Activated CD8-positive, alpha-beta memory T cell treated with anti-CD3 and anti-CD28 coated beads for 1 hour (primary cell): ENCODE measurements around the gene ATAD3B.
A peak's percentile ranks its signal among the peaks of the same experiment; 100 is the strongest.
"Not testable (repeated sequence)": the region's sequence is repeated elsewhere in the genome, so short reads cannot be mapped to it uniquely, and the experiment has no call there.

Source experiments
- DNase-seq, 2 donors: peaks; one replicate each; pipeline ENCODE4 v3.0.0-alpha.2; 2020; ENCODE audit warnings: low read depth in 1 of 2; ENCODE audit errors: extremely low read depth in 1 of 2

ATAD3B gene

GRCh38 chr1:1432951-1433803 lies 38.4 kb upstream of the ATAD3B start:
- DNase-seq: no peak

DNA sequence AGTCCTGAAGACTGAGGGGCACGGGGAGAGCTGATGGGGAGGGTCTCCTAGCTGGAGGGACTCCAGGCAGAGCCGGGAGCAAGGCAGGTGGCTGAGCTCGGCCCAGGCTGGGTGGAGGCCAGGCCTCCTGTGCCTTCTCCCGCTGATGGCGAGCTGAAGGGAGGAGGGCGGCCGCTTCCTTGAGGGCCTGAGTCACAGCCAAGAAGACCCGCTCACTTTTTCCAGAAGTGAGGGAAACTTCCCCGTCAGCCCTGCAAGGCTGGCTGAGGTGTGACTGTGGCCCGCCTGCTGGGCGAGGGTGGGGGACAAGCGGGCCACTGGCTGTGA lies 37.8 kb upstream of the ATAD3B start:
- no peak for DNase-seq

- no peak for DNase-seq
Measured at GRCh38 chr1:1434131-1434823, 37.3 kb upstream of the ATAD3B start.

DNA sequence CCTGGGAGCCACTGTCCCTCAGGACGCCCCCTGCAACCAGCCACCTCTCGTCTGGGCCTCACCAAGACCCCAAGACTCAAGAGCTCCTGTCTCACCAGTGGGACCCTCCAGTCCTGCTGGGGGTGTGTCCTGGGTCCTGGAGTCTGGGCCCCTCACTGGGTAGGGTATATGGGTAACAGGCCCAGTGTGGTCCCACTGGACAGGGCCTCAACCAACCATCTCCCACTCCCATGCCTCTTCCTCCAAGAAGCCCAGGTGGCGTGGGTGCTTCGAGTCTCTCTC lies 36.8 kb upstream of the ATAD3B start:
- DNase-seq: no peak

- peak in 1 of 2 donors; percentile 54 for DNase-seq
Measured at GRCh38 chr1:1435106-1435903, 36.3 kb upstream of the ATAD3B start, which contains the start of gene VWA1. Gene VWA1 (plus strand): TSS chr1:1435690. CDS start chr1:1435749, 59 bp downstream.

DNA sequence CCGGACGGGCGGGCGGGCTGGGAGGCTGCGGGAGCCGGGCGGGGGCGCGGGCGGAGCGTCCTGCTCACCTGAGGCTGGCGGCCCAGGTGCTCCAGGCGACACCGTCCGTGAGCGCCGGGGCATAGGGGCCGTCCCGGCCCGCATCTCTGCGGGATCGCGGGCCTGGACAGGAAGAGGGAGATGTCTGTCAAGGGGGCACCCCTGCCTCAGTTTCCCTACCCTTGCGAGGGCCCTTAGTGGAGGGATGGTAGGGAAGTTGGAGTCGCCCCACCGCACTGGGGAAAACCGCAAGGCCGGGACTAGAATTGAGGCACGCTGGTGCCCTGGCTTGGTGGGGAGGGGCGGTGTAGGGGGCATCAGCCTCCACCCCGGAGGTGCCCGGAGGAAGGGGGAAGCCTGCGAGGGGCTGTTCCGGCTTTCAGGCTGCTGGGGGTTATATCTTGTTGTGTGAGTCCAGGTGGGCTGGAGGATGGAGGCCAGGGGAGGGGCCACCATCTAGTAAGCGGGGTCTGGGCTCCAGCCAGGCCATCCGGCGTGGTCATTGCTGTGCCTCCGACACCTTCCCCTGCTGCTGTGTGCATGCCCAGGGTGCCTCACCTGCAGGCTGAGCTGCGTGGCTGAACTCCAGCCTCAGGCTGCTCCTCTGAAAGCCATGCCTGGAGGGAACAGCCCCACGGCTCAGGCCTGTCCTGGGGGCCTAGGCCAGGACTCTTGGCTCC lies 35.5 kb upstream of the ATAD3B start:
- DNase-seq: no peak

GRCh38 chr1:1436630-1437032 lies 34.9 kb upstream of the ATAD3B start:
- no peak for DNase-seq

DNA sequence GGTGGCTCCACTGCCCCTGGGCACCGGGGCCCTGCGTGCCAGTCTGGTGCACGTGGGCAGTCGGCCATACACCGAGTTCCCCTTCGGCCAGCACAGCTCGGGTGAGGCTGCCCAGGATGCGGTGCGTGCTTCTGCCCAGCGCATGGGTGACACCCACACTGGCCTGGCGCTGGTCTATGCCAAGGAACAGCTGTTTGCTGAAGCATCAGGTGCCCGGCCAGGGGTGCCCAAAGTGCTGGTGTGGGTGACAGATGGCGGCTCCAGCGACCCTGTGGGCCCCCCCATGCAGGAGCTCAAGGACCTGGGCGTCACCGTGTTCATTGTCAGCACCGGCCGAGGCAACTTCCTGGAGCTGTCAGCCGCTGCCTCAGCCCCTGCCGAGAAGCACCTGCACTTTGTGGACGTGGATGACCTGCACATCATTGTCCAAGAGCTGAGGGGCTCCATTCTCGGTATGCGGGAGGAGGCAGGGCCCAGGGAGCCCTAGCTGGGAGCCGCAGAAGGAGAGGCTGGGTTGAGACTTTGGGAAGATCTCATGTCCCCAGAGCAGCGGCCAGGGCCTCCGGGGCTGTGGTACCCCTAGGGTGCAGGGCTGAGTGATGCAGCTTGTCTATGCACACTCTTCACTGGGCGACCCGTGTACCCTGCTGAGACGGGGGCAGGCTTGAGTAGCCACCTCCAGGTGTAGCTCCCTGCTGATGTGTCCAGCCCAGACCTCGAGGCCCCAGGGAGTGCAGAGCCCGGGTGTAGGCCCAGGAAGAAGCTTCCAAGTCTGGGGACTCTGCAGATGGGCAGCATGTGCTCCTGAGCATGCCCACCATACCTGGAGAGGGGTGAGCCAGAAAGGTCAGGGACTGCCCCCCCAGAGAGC lies 34.3 kb upstream of the ATAD3B start:
- DNase-seq: no peak

- DNase-seq: no peak
Measured at GRCh38 chr1:1437904-1438376, 33.6 kb upstream of the ATAD3B start.

DNA sequence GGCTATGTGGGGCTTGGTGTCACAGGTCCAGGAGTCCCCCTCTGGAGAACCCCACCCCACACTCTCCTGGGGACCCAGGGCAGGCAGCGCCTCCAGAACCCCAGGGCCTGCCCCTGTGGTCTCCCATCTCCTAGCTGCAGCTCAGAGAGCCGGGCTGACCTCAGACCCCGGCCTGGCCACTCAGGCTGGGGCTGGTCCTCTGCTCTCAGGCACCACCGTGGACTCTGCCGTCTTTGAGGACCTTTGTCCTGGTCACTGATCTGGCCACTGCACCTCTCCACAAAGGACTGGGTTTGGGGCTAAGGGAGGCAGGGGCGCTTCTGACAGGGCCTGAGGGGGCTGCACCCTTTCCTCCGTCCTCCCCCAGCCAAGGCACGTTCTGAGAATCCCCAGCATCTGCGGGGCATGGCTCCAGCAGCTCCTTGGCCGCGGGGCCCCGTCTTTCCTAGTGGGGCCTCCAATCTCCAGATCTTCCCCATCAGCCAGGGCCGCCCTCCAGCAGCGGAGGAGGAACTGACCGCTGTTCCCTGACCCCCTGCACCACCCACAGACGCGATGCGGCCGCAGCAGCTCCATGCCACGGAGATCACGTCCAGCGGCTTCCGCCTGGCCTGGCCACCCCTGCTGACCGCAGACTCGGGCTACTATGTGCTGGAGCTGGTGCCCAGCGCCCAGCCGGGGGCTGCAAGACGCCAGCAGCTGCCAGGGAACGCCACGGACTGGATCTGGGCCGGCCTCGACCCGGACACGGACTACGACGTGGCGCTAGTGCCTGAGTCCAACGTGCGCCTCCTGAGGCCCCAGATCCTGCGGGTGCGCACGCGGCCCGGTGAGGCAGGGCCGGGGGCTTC lies 32.8 kb upstream of the ATAD3B start:
- DNase-seq: no peak

GRCh38 chr1:1439546-1440261 lies 31.9 kb upstream of the ATAD3B start:
- no peak for DNase-seq

DNA sequence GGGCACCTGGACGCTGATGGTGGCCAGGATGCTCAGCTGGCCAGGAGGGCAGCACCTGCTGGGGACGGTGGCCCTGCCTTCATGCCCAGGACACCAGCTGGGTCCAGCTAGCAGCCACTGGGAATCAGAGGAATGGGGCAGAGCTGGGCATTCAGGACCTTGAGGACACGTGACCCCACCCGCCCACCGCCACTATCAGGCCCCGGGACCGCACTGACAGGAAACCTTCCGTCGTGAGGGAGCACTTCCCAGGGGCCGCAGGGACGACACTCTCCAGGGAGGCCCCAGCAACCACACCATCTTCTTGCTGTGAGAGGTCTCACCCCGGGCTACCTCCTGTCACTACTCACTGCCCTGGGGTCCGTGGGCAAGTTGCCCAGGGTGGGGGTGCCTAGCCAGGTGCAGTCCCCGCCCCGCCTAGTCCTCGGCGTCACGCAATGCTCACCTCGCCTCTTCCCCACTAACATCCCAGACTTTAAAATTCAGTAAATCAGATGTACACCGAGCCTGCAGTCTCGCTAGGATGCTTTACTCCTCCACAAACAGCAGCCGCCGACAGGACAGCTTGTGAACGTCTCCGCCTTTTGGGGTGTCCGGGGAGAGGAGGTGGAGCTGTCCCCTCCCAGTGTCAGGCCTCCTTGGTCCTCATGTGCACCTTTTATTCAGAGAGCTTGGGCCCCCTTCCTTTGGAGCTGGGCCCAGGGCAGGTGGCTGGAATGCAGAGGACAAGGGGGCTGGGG lies 31.1 kb upstream of the ATAD3B start:
- no peak for DNase-seq

GRCh38 chr1:1441002-1441888 lies 30.3 kb upstream of the ATAD3B start:
- peak in 1 of 2 donors; percentile 37 for DNase-seq

DNA sequence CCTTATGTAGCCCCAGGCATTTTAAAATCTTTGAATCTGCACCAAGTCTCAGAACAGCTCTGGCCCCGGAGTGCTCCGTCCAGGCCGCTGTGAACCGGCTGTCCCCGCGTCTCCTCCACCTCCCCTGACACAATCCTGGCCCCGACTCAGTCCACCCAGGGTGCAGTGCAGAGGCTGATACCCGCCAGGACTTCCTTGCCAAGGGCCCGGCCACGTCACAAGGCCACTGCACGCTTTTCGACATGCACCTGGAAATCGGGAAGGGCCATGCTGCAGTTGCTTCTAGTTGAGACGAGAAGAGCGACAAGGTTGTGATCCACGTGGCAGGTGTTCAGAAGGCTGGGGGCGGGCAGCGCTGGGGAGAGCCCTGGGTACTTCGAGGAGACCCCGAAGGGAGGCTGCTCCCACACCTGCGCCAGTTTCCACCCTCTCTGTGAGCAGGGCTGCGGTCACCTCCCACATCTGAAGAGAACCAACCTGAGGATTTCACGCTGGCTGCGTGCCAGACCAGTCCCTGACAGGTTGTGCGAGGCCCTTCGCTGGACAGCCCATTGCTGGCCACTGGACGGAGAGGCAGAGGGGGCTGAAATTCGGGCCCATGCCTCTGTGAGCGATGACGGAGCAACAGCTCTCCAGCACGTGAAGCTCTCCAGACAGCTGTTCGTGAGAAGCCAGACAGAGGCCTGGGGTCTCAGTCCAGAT lies 29.3 kb upstream of the ATAD3B start:
- no peak for DNase-seq

GRCh38 chr1:1446631-1447030 lies 24.9 kb upstream of the ATAD3B start:
- not testable (repeated sequence) for DNase-seq

DNA sequence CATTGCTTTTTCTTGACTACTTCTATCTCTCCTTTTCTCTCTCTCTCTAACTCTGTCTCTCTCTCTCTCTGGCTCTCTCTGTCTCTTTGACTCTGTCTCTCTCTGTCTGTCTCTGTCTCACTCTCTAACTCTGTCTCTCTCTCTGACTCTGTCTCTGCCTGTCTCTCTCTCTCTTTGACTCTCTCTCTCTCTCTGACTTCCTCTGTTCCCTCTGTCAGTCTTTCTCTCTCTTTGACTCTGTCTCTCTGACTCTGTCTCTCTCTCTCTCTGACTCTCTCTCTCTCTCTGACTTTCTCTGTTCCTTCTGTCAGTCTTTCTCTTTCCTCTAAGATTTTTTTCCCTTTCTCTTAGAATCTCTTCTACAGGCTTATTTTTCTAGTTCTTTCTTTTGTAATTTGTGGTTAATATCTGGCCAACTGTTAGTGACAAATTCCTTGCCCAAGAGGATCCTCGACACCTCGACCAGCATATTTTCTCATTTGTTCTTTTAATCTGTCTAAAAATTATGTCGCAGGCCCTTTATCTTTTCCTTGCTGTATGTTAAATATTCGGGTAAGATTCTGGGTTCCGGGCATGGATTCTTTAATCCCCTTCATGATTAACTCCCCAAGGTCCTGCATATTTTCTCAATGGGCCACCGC lies 22.3 kb upstream of the ATAD3B start, which contains the start of gene ATAD3C:
ATAD3C (plus strand) TSS at position 591 of the 641 bp plus-strand sequence. CDS start 995 bp downstream, outside the sequence.
- no peak for DNase-seq
